A673 (cell line): ENCODE data around the gene C9orf50. TPM values are rescaled to one million over a fixed set of nuclear protein-coding genes. Genes with fewer than 3 reads are reported as not detected.

Experiments used
- BruUV-seq: library from RNA; stranded (reverse); fragments of 400-500 nt; replicated peaks from 2 replicates; lab custom pipeline; 2021; lab: Mats Ljungman, UMichigan
- CTCF ChIA-PET: fragments of 300-600 bp; sonication (Branson Sonifier 250); formaldehyde crosslinking; loops from one replicate; lab custom pipeline; 2022; ENCODE audit warnings: antibody characterized with exemption; lab: Charles Lee
- POLR2A ChIA-PET: fragments of 300-600 bp; sonication (Branson Sonifier 250); formaldehyde crosslinking; loops from one replicate; lab custom pipeline; 2022; ENCODE audit warnings: antibody characterized with exemption; ENCODE audit not compliant: low non-redundant PET; lab: Charles Lee
- DNase-seq: peaks from one replicate; pipeline ENCODE4 v3.0.0-alpha.2; 2015; ENCODE audit warnings: low spot score
- H3K27ac ChIP-seq: fragments of 200-600 bp; sonication (generic); 2 replicates; pipeline ENCODE4 v1.5.1; 2016; ENCODE audit warnings: mixed run types, low read depth, mild to moderate bottlenecking, mixed read lengths, antibody characterized with exemption, low read length; ENCODE audit not compliant: poor library complexity, severe bottlenecking
- H3K27me3 ChIP-seq: fragments of 200-600 bp; sonication (generic); replicated peaks from 2 replicates; pipeline ENCODE4 v1.6.1; 2017; ENCODE audit warnings: mixed run types, low read depth, mild to moderate bottlenecking, mixed read lengths, antibody characterized with exemption, low read length; ENCODE audit not compliant: insufficient read depth, poor library complexity
- H3K36me3 ChIP-seq: fragments of 200-600 bp; sonication (generic); 2 replicates; pipeline ENCODE4 v1.6.1; 2016; ENCODE audit warnings: mixed run types, mild to moderate bottlenecking, mixed read lengths, antibody characterized with exemption, low read length; ENCODE audit not compliant: insufficient read depth, poor library complexity, severe bottlenecking
- H3K4me1 ChIP-seq: fragments of 200-600 bp; sonication (generic); 2 replicates; pipeline ENCODE4 v1.6.1; 2017; ENCODE audit warnings: mixed run types, mild to moderate bottlenecking, mixed read lengths, antibody characterized with exemption, low read length; ENCODE audit not compliant: insufficient read depth, poor library complexity, severe bottlenecking
- H3K4me3 ChIP-seq: fragments of 200-600 bp; sonication (generic); 2 replicates; pipeline ENCODE4 v1.5.1; 2016; ENCODE audit warnings: low read depth, mixed run types, mild to moderate bottlenecking, mixed read lengths, low read length; ENCODE audit not compliant: poor library complexity, severe bottlenecking
- H3K9me3 ChIP-seq: fragments of 200-600 bp; sonication (generic); 2 replicates; pipeline ENCODE4 v1.6.1; 2016; ENCODE audit warnings: mixed run types, low read depth, mild to moderate bottlenecking, mixed read lengths, antibody characterized with exemption, low read length; ENCODE audit not compliant: poor library complexity, severe bottlenecking
- EZH2 ChIP-seq: fragments of 200-600 bp; sonication (generic); IDR thresholded peaks from 2 replicates; pipeline ENCODE4 v1.6.1; 2017; ENCODE audit warnings: borderline replicate concordance, low read depth, mild to moderate bottlenecking, mixed read lengths, antibody characterized with exemption, low read length; ENCODE audit not compliant: poor library complexity, severe bottlenecking
- intact Hi-C: fragments of 100-400 bp; cut with micrococcal nuclease; formaldehyde crosslinking; loops from one replicate; pipeline ENCODE4 v1.10.0; 2022; ENCODE audit not compliant: unreplicated experiment
- total RNA-seq: library from RNA; stranded (reverse); gene quantifications from 2 replicates; pipeline ENCODE4 v1.2.3, GENCODE V29; 2021
- TF ChIP-seq, protein P1 (sequence below): fragments of 300-800, 200-600 bp; sonication (generic); conservative IDR thresholded peaks from 2 replicates; pipeline ENCODE4 v1.5.1; 2017; ENCODE audit warnings: low read depth, mild to moderate bottlenecking, antibody characterized with exemption, low read length, moderate library complexity, mixed read lengths

The C9orf50 gene
- total RNA-seq, 1 experiment from 2014 or later, result not detected

DNA sequence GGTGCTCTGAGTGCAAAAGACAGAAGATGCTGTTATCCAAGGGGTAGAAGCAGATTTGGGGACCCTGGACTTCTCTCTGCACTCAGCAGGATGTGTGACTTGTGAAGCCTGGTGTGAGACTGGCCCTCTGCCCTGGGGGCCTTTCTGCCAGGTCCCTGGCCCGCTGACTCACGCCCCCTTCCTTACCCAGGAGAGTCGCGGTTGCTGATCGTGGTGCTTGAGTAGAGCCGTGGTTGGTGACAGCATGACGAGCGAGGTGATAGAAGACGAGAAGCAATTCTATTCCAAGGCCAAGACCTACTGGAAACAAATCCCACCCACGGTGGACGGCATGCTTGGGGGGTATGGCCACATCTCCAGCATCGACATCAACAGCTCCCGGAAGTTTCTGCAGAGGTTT is 11.6 kb upstream of the C9orf50 start:
- POLR2A ChIA-PET, result no interaction called here
- no peaks in the 10 kb centered on the region for H3K27me3 ChIP-seq
- peaks cover 40% of the 10 kb centered on the region for H3K36me3 ChIP-seq
- H3K9me3 ChIP-seq, result no peaks in the 10 kb centered on the region
- BruUV-seq, result no TSS peak
- peaks cover 34% of the 10 kb centered on the region for H3K4me1 ChIP-seq
- H3K27ac ChIP-seq, result peak overlapping the region; percentile 58
- H3K4me3 ChIP-seq, result no peak overlapping the region
- CTCF ChIA-PET, result no interaction called here
- TF ChIP-seq, protein P1, sequence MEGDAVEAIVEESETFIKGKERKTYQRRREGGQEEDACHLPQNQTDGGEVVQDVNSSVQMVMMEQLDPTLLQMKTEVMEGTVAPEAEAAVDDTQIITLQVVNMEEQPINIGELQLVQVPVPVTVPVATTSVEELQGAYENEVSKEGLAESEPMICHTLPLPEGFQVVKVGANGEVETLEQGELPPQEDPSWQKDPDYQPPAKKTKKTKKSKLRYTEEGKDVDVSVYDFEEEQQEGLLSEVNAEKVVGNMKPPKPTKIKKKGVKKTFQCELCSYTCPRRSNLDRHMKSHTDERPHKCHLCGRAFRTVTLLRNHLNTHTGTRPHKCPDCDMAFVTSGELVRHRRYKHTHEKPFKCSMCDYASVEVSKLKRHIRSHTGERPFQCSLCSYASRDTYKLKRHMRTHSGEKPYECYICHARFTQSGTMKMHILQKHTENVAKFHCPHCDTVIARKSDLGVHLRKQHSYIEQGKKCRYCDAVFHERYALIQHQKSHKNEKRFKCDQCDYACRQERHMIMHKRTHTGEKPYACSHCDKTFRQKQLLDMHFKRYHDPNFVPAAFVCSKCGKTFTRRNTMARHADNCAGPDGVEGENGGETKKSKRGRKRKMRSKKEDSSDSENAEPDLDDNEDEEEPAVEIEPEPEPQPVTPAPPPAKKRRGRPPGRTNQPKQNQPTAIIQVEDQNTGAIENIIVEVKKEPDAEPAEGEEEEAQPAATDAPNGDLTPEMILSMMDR, result no peak
- no peak for TF ChIP-seq EZH2
- DNase-seq, result no peak
- intact Hi-C loops, result no loop called here

DNA sequence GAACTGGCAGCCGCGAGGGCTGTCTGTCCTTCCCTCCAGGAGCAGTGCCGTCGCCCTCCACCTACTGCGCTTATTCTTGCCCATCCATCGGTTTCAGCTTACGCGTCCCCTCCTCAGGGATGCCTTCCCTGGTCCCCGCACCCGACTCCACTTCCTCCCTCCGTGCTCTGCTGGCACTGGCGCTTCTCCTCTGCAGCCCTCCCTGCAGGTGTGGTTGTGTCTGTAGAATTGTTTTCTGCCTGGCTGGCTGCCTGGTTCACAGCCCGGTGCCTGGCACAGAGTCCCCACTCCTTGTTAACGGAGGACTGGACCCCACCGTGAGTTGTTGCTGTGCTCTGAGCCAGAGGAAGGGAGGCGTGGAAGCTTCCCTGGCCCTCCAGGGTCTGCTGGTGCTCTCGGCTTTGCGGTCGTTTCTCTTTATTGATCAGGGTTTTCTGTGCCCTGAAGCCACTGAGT is 10.8 kb upstream of the C9orf50 start:
- Histone ChIP-seq H3K4me1 (peaks cover 40% of the 10 kb centered on the region), H3K27ac (peak overlapping the region; percentile 58), H3K9me3 (no peaks in the 10 kb centered on the region), H3K4me3 (no peak overlapping the region), H3K27me3 (no peaks in the 10 kb centered on the region), H3K36me3 (peaks cover 32% of the 10 kb centered on the region)
- POLR2A ChIA-PET, result no interaction called here
- TF ChIP-seq EZH2, result no peak
- TF ChIP-seq, protein P1, result no peak
- no peak for DNase-seq
- intact Hi-C loops, result no loop called here
- CTCF ChIA-PET, result no interaction called here
- BruUV-seq, result no TSS peak

DNA sequence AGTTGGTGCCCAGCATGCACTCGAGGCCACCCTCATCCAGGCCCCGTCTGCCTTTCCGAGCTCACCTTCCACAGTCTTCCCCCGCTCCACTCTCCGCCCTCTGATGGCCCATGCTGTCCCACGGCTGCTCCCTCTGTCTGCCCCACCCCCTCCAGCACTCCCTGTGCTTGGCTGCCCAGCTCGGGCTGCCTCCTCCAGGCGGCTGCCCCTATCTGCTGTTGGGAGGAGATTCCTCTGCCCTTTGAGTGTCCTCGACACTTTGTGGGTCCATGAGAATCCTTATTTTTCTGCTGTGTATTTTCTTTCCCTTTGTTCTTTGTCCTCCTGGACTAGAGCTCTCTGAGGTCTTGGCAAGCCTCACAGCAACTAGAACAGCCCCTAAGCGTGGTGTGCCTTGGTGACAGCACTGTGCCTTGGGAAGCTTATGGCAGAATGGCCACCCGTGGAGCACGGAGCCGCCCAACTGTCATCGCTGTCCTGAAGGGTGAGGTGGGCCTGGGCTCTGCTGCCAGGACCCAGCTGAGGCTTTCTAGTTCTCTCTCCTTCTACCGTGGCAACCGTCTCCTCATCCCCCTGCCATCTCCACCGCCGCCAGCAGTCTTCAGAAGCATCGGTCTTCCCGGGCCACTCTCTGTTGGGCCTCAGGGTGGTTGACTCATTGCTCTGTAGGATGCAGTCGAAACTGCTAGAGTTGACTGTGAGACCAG is 10.2 kb upstream of the C9orf50 start:
- H3K4me3 ChIP-seq, result no peak overlapping the region
- intact Hi-C loops, result no loop called here
- no peaks in the 10 kb centered on the region for H3K27me3 ChIP-seq
- peaks cover 30% of the 10 kb centered on the region for H3K36me3 ChIP-seq
- no peak for DNase-seq
- ChIA-PET CTCF (no interaction called here), POLR2A (no interaction called here)
- no TSS peak for BruUV-seq
- TF ChIP-seq EZH2, result no peak
- TF ChIP-seq, protein P1, result no peak
- H3K27ac ChIP-seq, result peak overlapping the region; percentile 58
- H3K9me3 ChIP-seq, result no peaks in the 10 kb centered on the region
- peaks cover 40% of the 10 kb centered on the region for H3K4me1 ChIP-seq
